GM18867 (cell line): ENCODE data around the gene MED10.
"Not testable (repeated sequence)": the region's sequence is repeated elsewhere in the genome, so short reads cannot be mapped to it uniquely, and the experiment has no call there.

Experiments
- ATAC-seq: cut with Tn5 transposase; IDR thresholded peaks from one replicate; pipeline ENCODE4 v1.9.1; 2021; ENCODE audit warnings: mild to moderate bottlenecking, moderate library complexity; ENCODE audit not compliant: unreplicated experiment

Gene MED10

DNA sequence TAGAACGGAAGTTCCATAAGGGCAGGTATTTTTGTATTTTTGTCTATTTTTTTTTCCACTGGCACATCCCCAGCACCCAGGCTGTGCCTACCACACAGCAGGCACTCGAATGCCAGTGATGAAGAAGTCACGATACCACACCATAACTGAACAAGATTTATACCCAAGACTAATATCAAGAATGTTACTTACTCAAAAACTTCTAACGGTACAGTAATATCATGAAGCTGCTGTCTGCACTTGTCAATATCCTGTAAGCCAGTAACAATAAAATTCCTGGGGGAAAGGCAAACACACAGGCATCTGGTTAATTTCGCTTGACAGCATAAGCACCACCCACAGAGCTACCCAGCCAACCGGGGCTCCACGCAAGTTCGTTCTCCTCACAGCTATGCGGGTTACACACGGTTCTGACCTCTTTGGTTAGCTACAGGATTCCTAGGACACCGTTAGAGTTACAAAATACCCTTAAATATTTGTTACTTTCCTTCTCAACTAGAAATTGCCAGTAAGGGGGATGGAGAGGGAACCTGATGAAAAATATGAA, 1.3 kb downstream of the MED10 start:
- no peak for ATAC-seq

DNA sequence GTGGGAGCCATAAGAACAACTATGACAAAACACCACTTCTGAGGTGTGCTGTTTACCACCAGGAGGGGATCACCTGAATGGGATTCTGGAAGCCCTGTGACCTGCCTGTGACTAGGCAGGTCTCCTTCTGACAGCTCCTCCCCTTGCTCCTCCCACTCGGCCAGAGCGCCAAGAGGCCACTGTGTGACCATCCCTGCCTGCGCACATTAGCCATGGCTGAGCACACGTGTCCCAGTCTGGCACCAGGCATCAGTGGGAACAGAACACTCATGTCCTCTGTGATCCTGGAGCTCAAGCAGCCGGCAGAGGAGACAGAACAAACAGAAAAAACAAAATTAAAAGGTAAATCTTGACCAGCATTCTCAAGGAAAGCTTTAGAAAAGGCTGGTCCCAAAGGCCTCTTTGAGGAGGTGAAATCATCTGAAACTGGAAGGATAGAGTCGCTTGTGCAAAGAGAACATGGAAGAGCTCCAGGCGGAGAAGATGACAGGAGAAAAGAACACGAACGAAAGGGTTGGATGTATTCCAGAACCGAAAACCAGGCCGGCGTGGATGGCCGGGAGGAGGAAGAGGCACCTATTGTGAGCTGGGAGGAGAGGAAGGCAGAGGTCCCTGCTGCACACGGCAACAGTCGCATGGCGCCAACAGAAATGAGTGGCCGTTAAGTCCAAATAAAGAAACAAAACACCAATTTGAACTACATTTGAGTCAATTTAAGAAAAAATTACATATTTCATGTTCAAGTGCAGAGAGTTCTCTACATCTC, 5.1 kb downstream of the MED10 start:
- no peak for ATAC-seq

DNA sequence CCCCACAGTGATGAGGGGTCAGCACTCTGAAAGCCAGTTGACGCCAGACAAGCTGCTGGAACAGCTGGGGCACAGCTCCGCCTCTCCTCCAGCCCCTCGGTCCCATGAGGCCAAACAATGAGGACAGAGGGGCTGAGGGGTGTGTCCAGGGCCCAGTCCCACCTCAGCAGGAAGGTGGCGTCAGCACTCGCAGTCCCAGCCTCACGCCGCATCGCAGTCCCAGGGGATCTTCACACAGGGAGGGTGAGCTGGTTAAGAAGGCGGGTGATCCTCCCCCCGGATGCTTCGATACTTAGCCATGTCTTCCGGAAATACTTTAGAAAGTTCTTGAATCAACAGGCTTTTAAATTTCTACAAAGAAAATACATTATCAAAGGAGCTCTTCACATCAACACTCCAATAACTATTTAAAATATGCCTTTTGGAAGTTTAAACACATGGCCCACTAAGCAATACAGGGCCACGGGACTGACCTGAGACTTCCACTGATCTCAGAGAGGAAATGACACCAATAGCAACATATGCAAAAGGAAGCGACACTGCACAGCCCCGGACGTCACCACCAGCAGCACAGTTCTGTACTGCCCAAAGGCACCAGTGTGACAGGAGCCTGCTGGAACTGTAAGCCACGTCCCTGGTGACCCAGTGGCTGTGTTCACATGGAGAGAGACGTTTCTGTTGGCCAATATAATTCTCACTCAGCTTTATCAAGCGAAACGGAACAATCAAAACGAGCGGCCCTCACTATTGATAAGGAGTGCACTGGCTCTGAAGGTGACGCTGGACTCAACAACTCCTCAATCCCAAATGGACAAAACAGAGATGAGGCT, 5.9 kb downstream of the MED10 start:
- ATAC-seq: no peak

DNA sequence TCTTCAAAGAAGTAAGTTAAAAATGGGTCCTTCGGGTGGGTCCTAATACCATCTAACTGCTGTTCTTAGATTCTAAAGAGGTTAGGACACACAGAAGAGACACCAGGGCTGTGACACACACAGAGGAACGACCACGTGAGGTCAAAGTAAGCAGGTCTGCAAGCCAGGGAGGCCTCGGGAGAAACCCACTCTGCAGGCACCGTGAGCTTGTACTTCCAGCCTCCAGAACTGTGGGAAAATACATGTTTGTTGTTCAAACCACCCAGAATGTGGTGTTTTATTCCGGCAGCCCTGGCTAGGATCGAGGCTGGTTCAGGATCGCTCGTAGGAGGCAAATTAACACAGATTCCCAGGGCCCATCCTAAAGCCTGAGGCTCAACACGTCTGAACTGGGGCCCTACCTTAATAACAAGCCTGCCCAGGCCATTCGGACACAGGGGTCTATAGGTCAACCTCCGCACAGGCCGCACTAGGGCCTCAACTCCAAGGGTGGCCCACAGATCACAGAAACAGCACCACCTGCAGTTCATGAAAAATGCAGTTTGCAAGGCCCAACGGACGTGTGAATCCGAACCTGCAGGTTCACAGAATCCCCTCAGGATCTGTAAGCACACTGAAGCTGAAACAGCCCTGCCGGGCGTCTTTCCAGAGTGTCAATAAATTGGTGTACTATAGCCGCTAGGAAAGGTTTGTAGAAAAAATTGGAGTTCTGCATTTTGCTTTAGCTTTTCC, 7.1 kb downstream of the MED10 start:
- no peak for ATAC-seq

DNA sequence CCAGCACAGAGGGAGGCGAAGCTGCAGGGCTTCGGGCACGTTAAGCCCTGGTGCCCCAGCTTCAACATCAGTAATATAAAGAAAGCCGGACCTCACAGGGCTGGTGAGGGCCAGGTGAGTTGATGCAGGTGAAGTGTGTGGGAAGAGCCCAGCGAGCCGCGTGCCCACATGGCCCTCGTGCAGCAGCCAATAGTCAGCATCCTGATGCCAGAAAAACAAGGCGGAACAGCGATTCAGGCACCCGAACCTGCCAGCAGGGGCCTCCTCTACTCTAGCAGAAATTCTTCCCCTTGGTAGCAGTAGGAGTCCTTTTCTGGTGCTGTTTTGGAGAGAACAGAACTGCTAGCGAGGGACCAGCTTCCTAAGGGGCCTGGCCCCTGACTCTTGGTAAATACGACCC, 7.8 kb downstream of the MED10 start:
- ATAC-seq: no peak

DNA sequence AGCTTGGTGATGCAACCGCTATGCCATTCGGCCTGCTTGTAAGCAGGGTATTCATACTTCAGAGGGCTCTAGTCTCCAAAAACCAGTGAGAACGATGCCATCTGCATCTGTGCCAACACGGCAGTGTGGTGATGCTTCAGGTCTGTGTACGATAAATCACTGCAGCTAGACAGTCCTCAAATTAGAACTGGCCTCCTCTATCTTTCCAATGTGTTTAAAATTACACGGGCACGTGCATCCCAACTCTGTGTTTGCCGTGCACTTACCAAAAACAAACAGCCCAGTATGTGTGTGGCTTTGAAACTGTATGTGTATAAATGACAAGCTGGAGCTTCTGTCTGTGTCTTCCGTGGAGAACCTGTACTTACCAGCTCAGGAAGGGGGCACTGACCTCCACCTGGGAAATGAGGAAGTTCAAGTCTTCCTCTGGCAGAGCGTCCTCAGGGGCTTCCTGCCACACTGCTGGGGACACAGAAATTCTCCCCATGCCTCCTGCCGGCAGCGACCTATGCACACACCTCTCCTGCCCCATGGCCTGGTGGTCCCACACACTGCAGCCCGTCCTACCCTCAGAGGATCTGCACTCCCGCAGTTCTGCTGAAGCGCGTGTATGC, 12.3 kb downstream of the MED10 start:
- ATAC-seq: no peak

DNA sequence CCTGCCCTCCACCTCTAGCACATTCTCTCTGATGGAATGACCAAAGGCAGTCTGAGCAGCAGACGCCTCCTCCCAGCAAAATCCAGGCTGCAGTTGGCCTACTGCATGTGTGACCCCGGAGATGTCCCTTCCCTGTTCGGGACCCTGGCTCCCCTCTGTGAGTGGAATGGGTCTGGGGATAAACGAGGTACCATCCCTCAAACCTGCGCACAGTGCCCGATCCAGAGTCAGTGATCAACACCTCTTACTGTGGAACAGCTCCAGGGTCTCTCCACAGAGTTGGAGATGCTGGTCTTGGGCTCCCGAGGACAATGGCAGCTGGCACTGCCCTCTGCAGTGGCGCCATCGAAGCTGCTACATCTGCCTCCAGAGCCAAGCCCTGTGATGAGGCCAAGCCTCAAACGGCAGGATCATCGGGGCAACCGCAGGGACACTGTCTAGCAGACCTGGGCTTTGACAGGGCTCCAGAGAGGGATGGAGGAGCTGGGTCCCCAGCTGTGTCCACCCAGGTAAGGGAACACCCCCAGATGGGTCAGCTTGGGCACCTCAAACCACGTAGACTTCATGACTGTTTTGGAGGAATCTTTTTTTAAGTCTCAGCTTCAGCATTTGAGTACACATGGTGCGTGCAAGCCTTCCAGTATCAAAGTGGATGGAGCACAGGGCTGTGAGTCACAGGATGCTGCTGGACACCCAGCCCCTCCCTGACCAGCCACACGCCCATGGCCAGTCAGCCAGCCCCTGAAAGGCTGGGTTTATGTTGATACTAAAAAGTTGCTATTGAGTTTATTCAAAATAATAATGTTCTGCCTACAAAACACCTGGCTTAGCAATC, 13.0 kb downstream of the MED10 start:
- ATAC-seq: no peak

DNA sequence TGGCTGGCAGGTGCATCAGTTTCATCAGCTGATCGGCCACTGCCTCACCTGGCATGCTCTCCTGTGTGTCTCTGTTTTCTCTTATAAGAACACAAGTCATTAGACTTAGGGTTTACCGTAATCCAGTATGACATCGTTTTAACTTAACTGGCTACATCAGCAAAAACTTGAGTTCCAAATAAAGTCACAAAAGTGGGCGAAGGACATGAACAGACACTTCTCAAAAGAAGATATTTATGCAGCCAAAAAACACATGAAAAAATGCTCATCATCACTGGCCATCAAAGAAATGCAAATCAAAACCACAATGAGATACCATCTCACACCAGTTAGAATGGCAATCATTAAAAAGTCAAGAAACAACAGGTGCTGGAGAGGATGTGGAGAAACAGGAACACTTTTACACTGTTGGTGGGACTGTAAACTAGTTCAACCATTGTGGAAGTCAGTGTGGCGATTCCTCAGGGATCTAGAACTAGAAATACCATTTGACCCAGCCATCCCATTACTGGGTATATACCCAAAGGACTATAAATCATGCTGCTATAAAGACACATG, 14.8 kb downstream of the MED10 start:
- ATAC-seq: not testable (repeated sequence)

DNA sequence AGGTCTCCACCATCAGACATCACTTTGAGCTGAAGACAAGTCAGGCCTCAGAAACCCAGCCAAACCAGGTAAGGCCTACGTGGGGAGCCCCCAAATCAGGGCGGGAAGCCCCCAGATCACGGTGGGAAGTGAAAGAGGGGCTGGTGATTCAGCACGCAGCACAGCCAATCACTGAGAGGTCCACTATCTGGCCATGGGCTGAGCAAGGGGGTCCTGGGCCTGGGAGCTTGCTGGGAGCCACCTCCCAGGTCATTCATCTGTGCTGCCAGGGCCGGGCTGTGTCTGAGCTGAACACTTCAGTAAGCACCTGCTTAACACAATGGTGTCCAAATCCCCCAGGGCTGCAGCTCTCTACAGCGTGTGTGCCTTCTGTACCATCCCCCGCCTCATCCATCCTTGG, 15.5 kb downstream of the MED10 start:
- ATAC-seq: no peak

DNA sequence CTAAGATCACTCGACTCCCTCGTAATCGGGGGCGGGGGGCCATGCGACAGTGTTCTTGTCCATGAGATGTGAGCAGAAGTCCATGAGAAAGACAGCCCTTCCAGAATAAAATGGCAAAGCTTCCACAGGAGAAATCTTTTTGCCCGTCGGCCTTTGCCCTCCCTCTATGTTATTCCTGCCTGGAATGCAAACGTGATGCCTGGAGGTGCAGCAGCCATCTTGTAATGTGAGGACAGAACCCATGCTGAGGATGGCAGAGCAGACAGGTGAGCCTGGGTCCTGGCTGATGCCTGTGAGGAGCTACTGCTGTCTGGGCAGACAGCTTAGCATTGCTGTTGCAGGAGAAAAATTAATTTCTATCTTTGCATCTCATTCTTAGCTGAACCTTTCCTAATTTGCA, 17.2 kb downstream of the MED10 start:
- ATAC-seq: no peak

DNA sequence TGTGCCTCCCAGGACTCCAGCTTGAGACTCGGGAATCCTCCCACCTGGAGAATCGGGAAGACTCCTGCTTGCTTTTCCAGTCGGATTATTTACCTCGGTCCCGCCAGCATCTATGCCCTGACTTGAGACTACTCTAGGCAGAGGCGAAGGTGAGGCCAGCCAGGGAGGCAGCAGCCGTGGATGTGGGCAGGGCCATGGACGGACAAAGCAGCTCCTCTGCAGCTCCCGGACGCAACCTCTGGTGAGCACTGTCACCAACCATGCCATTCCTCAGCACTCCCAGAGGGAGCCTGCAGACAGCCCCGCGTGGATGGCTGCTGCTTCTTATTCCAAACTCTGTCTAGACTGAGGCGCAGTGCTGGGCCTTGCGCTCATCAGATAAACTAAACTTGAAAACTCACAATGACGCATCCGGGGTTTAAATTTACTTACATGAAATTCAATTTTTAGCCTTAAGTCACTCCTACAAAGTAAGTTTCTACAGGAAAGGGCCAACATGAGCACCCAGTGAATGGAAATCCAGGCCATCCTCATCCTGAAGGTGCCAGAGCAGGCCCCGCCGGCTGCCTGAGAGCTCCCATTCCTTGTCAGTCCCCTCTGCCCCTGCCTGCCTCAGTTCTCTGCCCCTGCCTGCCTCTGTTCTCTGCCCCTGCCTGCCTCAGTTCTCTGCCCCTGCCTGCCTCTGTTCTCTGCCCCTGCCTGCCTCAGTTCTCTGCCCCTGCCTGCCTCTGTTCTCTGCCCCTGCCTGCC, 17.8 kb downstream of the MED10 start:
- ATAC-seq: no peak

DNA sequence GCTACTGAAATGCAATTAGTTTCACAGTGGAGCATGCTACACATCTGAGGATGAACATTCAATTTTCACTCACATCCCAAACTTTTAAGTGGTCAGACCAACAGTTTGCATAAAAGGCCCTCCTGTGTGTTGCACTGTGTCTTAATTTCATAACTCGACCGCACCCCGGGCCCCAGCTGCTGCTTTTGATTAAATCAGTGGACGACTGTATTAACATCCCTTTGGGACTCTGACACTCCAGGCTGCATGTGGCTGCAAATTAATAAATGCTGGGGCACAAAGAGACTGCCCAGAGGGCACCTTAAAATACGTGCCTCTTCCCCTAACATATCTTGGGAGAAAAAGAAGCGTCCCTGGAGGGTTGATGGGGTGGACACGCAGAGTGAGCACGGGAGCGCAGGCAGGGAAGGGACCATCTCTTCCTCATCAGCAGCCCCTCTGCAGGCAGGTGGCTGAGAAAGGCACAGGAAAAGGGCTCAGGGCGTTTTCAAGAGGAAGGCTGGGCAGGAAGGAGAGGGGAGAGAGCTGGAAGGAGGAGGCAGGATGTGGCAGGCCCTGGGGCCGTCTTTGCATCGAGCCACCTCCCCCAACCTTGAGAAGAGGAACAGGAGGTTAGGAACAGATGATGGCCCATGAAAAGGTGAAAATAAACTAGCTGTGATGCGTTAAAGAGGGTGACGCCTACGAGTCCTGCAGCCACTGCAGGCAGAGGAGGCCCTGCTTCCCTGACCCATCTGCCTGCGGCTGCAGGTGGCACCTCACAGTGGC, 18.6 kb downstream of the MED10 start:
- no peak for ATAC-seq

DNA sequence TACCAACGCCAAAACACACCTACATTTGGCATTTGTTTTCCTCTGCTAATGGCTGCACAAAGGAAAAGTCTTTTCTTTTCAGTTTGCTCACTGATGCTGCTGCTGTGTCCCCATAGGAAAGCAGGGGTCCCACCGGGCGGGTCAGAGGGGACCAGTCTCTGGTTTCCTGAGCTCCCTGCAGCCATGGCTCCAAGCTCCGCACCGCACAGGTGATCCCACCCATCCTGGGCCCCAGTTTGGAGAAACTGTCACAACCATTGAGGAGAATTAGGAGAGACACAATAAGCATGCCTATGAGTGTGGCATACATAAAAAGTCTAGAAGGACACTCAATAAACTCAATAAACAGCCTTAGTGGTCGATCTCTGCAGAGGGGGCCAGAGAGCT, 19.9 kb downstream of the MED10 start:
- ATAC-seq: no peak

DNA sequence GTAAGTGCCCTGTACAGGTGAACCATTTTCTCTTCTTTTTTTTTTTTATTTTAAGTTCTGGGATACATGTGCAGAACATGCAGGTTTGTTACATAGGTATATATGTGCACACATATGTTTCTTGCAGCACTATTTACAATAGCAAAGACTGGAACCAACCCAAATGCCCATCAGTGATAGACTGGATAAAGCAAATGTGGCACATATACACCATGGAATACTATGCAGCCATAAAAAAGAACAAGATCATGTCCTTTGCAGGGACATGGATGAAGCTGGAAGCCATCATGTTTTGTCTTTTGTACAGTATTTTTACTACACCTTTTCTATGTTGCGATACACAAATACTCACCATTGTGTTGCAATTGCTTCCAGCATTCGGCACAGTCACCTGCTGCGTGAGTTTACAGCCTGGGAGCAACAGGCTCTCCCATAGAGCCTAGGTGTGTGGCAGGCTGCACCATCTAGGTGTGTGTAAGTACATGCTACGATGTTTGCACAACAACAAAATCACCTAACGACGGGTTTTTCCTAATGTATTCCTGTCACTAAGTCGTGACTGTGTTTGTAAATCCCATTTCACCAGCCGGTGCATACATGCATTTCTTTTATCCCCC, 20.4 kb downstream of the MED10 start:
- not testable (repeated sequence) for ATAC-seq

DNA sequence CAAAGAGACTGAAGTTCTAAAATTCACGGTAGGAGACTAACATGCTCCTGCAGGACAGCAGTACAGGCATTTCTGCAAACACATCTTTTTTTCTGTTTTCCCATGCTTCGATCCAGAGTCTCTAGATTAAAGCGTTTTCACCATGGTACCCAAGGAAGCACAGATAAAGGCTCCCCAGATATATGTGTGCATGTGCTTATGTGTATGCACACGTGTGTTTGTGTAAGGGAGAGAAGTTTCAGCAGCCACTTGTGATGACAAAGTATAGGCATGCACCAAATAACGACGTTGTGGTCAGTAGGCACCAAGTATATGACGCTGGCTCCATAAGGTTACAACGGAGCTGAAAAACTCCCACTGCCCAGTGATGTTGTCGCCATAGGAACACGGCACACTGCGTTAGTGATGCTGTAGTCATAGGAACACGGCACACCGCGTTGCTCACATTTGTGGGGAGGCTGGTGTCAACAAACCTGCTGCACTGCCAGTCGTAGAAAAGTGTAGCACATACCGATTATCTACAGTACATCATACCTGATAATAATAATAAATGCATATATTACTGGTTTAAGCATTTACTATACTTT, 21.7 kb downstream of the MED10 start:
- no peak for ATAC-seq

DNA sequence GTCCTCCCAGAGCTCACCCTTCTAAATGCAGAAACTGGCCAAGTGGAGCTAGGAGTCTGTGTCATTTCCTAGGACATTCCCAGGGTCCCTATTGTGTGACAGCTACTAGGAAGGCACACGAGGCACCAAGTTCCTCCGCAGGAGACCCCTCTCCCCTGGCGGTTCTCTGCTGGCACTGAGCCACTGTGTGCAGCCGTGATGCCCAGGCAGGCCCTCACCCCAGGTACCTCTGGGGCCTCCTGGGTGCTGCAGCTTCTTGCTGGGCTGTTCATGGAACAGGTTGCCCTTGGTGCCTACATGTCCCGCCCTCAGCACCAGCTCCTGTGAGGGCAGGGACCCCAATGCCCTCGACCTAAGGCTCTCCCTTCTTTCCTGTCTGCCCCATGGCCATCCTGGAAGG, 23.1 kb downstream of the MED10 start:
- no peak for ATAC-seq

DNA sequence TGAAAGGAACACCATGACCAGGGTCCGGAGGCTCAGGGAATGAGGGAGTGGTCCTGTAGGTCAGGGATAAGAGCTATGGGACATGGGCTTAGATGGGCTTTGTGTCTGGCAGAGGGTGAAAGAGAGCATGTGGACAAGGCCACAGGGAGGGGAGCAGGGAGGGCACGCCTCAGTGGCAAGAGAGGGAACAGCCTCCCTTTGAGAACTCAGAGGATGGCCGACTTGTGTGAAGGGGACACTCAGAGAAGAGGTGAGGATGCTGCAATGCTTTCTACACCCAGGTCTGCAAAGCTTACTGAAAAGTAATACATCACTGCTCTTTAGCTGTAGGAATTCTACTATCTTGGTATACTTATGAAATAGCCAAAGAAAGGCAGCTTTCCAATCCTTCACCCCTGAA, 23.5 kb downstream of the MED10 start:
- no peak for ATAC-seq
